H1 (cell line): ENCODE results near the gene RFTN2. TPM values are rescaled to one million over a fixed set of nuclear protein-coding genes. Genes with fewer than 3 reads are reported as not detected.
A peak's percentile ranks its signal among the peaks of the same experiment; 100 is the strongest.

Experiments
- CTCF ChIA-PET: fragments of 300-600 bp; sonication (Branson Sonifier 250); formaldehyde crosslinking; loops from one replicate; lab custom pipeline; 2021; ENCODE audit not compliant: partially characterized antibody; lab: Charles Lee
- POLR2A ChIA-PET: fragments of 300-600 bp; sonication (Branson Sonifier 250); formaldehyde crosslinking; loops from one replicate; lab custom pipeline; 2021; ENCODE audit warnings: inconsistent platforms; ENCODE audit not compliant: partially characterized antibody; lab: Charles Lee
- DNase-seq, 2 experiments: peaks; one replicate each; pipeline versions ENCODE4 v3.0.0 to v3.0.0-alpha.2; 2010 to 2022; ENCODE audit warnings: low spot score in 2 of 2, low read depth in 1 of 2, mixed read lengths in 1 of 2
- FAIRE-seq: peaks from 2 replicates; lab custom pipeline; 2011; peaks lifted over from hg19 to GRCh38; lab: Jason Lieb, UNC
- H2AFZ ChIP-seq: 2 replicates; pipeline ENCODE4 v1.8.1; 2012; ENCODE audit warnings: low read length, inconsistent platforms
- H2AK5ac ChIP-seq: 2 replicates; pipeline ENCODE4 v1.6.1; 2013; ENCODE audit warnings: low read depth, low read length
- H2BK120ac ChIP-seq: replicated peaks from 2 replicates; pipeline ENCODE3; 2013; ENCODE audit warnings: low read depth, low read length, inconsistent platforms
- H2BK12ac ChIP-seq: 2 replicates; pipeline ENCODE4 v1.6.1; 2013; ENCODE audit warnings: low read depth, low read length
- H2BK15ac ChIP-seq: 2 replicates; pipeline ENCODE4 v1.6.1; 2013; ENCODE audit warnings: low read length
- H2BK20ac ChIP-seq: 2 replicates; pipeline ENCODE4 v1.6.1; 2013; ENCODE audit warnings: low read length
- H2BK5ac ChIP-seq: 2 replicates; pipeline ENCODE4 v1.6.1; 2013; ENCODE audit warnings: low read depth, low read length
- H3K14ac ChIP-seq: 2 replicates; pipeline ENCODE4 v1.6.1; 2013; ENCODE audit warnings: inconsistent platforms; ENCODE audit not compliant: insufficient read length
- H3K18ac ChIP-seq: 2 replicates; pipeline ENCODE4 v1.6.1; 2013; ENCODE audit warnings: low read length; ENCODE audit errors: extremely low read depth
- H3K23ac ChIP-seq: 2 replicates; pipeline ENCODE4 v1.6.1; 2013; ENCODE audit warnings: inconsistent platforms; ENCODE audit not compliant: insufficient read length
- H3K23me2 ChIP-seq: 2 replicates; pipeline ENCODE4 v1.6.1; 2013; ENCODE audit warnings: low read depth, low read length
- H3K27ac ChIP-seq: 2 replicates; pipeline ENCODE4 v1.6.1; 2011; ENCODE audit warnings: low read depth, low read length, inconsistent platforms
- H3K27me3 ChIP-seq, 4 experiments: replicated peaks in 1 of 4; 1 replicate in 1 of 4; 2 replicates in 3 of 4; pipeline versions ENCODE4 v1.6.1 to v1.8.1; 2011 to 2013; ENCODE audit warnings: low read length in 3 of 4, mild to moderate bottlenecking in 3 of 4, inconsistent platforms in 2 of 4, mixed read lengths in 2 of 4, moderate library complexity in 1 of 4; ENCODE audit not compliant: control insufficient read depth in 3 of 4, insufficient read depth in 3 of 4; ENCODE audit errors: extremely low read depth in 1 of 4
- H3K36me3 ChIP-seq, 4 experiments: 2 replicates each; pipeline versions ENCODE4 v1.6.1 to v1.8.1; 2011 to 2013; ENCODE audit warnings: mild to moderate bottlenecking in 4 of 4, low read length in 3 of 4, moderate library complexity in 2 of 4, control low read depth in 1 of 4, inconsistent platforms in 1 of 4; ENCODE audit not compliant: insufficient read depth in 4 of 4, control insufficient read depth in 2 of 4
- H3K4ac ChIP-seq: replicated peaks from 2 replicates; pipeline ENCODE3; 2013; ENCODE audit warnings: low read length, low read depth, mixed read lengths, inconsistent platforms; ENCODE audit not compliant: insufficient read length
- H3K4me1 ChIP-seq, 4 experiments: replicated peaks in 1 of 4; 1 replicate in 1 of 4; 2 replicates in 3 of 4; pipeline versions ENCODE4 v1.6.1 to v1.8.1; 2011 to 2013; ENCODE audit warnings: low read length in 3 of 4, inconsistent platforms in 2 of 4, mixed read lengths in 1 of 4; ENCODE audit not compliant: insufficient read depth in 4 of 4, control insufficient read depth in 3 of 4
- H3K4me2 ChIP-seq, 2 experiments: 2 replicates each; pipeline versions ENCODE4 v1.6.1 to v1.8.1; 2011 to 2013; ENCODE audit warnings: low read depth in 2 of 2, low read length in 2 of 2, control low read depth in 1 of 2, inconsistent platforms in 1 of 2, mild to moderate bottlenecking in 1 of 2; ENCODE audit not compliant: insufficient read depth in 1 of 2
- H3K4me3 ChIP-seq, 4 experiments: fragments of 200-600, 300-600 bp in 1 of 4; sonication (generic), shearing (Covaris generic), sonication (Bioruptor Twin) in 1 of 4; 2 replicates each; pipeline versions ENCODE4 v1.5.1 to v1.8.1; 2011 to 2016; ENCODE audit warnings: low read length in 4 of 4, low read depth in 3 of 4, control low read depth in 2 of 4, inconsistent platforms in 2 of 4, mild to moderate bottlenecking in 2 of 4, mixed read lengths in 1 of 4, moderate library complexity in 1 of 4; ENCODE audit not compliant: insufficient read depth in 2 of 4; ENCODE audit errors: extremely low read depth in 1 of 4
- H3K56ac ChIP-seq: replicated peaks from 2 replicates; pipeline ENCODE3; 2013; ENCODE audit warnings: low read depth, mild to moderate bottlenecking, mixed read lengths, low read length, inconsistent platforms; ENCODE audit not compliant: insufficient read length
- H3K79me1 ChIP-seq: 2 replicates; pipeline ENCODE4 v1.6.1; 2013; ENCODE audit warnings: low read depth, low read length, control low read depth
- H3K79me2 ChIP-seq, 2 experiments: 2 replicates each; pipeline versions ENCODE4 v1.6.1 to v1.8.1; 2012 to 2013; ENCODE audit warnings: low read length in 2 of 2, mild to moderate bottlenecking in 2 of 2, inconsistent platforms in 1 of 2; ENCODE audit not compliant: insufficient read depth in 2 of 2, control insufficient read depth in 1 of 2
- H3K9ac ChIP-seq, 4 experiments: replicated peaks in 1 of 4; 1 replicate in 1 of 4; 2 replicates in 3 of 4; pipeline versions ENCODE4 v1.6.1 to v1.8.1; 2011 to 2013; ENCODE audit warnings: low read depth in 3 of 4, low read length in 3 of 4, control low read depth in 2 of 4, mild to moderate bottlenecking in 2 of 4, moderate library complexity in 2 of 4, inconsistent platforms in 1 of 4; ENCODE audit errors: extremely low read depth in 1 of 4
- H3K9me3 ChIP-seq, 2 experiments: 2 replicates each; pipeline versions ENCODE4 v1.6.1 to v1.8.1; 2012 to 2013; ENCODE audit warnings: mild to moderate bottlenecking in 2 of 2, moderate library complexity in 2 of 2, control low read depth in 1 of 2, inconsistent platforms in 1 of 2, low read depth in 1 of 2, low read length in 1 of 2, mixed read lengths in 1 of 2; ENCODE audit not compliant: insufficient read depth in 2 of 2
- H4K20me1 ChIP-seq, 2 experiments: replicated peaks in 1 of 2; 2 replicates each; pipeline versions ENCODE3 to v1.8.1; 2011 to 2013; ENCODE audit warnings: inconsistent platforms in 2 of 2, low read length in 2 of 2, mild to moderate bottlenecking in 1 of 2; ENCODE audit not compliant: insufficient read depth in 2 of 2, control insufficient read depth in 1 of 2
- H4K5ac ChIP-seq: 2 replicates; pipeline ENCODE4 v1.6.1; 2013; ENCODE audit warnings: low read length, low read depth, mixed read lengths, inconsistent platforms; ENCODE audit not compliant: insufficient read length
- H4K8ac ChIP-seq: 2 replicates; pipeline ENCODE4 v1.8.0; 2013; ENCODE audit warnings: mild to moderate bottlenecking, moderate library complexity, low read length, inconsistent platforms; ENCODE audit not compliant: insufficient read depth; ENCODE audit errors: extremely low read depth
- H4K91ac ChIP-seq: replicated peaks from 2 replicates; pipeline ENCODE3; 2013; ENCODE audit warnings: low read length, mixed read lengths, inconsistent platforms; ENCODE audit not compliant: insufficient read length
- SIN3A ChIP-seq, 2 experiments: IDR thresholded peaks in 1 of 2; conservative IDR thresholded peaks in 1 of 2; 2 replicates each; pipeline ENCODE4 v1.6.1; 2011 to 2012; ENCODE audit warnings: low read length in 2 of 2, improper control_type of control experiment in 1 of 2, low read depth in 1 of 2, mild to moderate bottlenecking in 1 of 2
- WGBS, 2 experiments: shearing (Covaris generic) in 1 of 2; methylation state at CpG; one replicate each; pipeline versions ENCODE4 v1.1.6 to v1.1.7; 2013 to 2015; ENCODE audit warnings: low lambda C conversion rate in 2 of 2, mixed read lengths in 2 of 2, inconsistent platforms in 1 of 2, low coverage in 1 of 2, missing lambda C conversion rate in 1 of 2; ENCODE audit not compliant: insufficient replicate concordance in 2 of 2, insufficient coverage in 1 of 2, insufficient read length in 1 of 2; ENCODE audit errors: extremely low coverage in 1 of 2, missing lambda C conversion rate in 1 of 2; 5-methylcytosine and 5-hydroxymethylcytosine counted together
- polyA plus RNA-seq, 7 experiments: library from polyadenylated mRNA; depleted of rRNA in 3 of 7; stranded (reverse) in 5 of 7; unstranded in 2 of 7; fragments of >200 nt in 5 of 7; fragments of 200-250 nt in 2 of 7; gene quantifications; 1 replicate in 5 of 7; 2 replicates in 1 of 7; 4 replicates in 1 of 7; pipeline versions ENCODE4 v1.2.1 to v1.2.3, GENCODE V29; 2011 to 2013; ENCODE audit warnings: missing spikeins in 2 of 7, mixed read lengths in 2 of 7
- total RNA-seq: library from RNA; stranded (reverse); fragmentation: NEBNext Ultra II Directional; extraction: Animal tissue kit (Norgen Biotek cat#: 25700); gene quantifications from 2 replicates; pipeline ENCODE4 v1.2.1, GENCODE V29; 2021
- TF ChIP-seq, protein P1 (sequence below): IDR thresholded peaks from 2 replicates; pipeline ENCODE4 v1.6.1; 2012; ENCODE audit warnings: inconsistent platforms

The RFTN2 gene
- total and polyA plus RNA-seq, 2 of the 8 experiments (the other 6 are each of a cell fraction or from before 2014, with no cell fraction given), result 2.3 to 2.4 TPM

GRCh38 chr2:197706839-197707207 is 31.4 kb upstream of the RFTN2 start:
- no peak overlapping the region for H2BK15ac ChIP-seq
- no peak overlapping the region for H3K27ac ChIP-seq
- H3K9ac ChIP-seq, result peak overlapping the region in 2 of 4 experiments; percentile 10 to 47; a peak in 3 of 7 replicates
- no peak overlapping the region for H2BK5ac ChIP-seq
- peaks cover 21 to 61% of the 10 kb centered on the region in 2 experiments for H3K79me2 ChIP-seq
- CTCF ChIA-PET, result interaction anchor here (0.7 to 2.2 kb wide), 16 partner anchors 10 to 347 kb away, joined by 3 to 18 read pairs (median 4); no protein-coding TSS in a partner anchor
- DNase-seq (no peak), FAIRE-seq (no peak)
- no peak overlapping the region for H2AFZ ChIP-seq
- H4K5ac ChIP-seq, result no peak overlapping the region
- peaks cover 16 to 29% of the 10 kb centered on the region in 2 experiments for H4K20me1 ChIP-seq
- H3K18ac ChIP-seq, result no peak overlapping the region
- POLR2A ChIA-PET, result interaction anchor here (0.7 to 2.8 kb wide), 6 partner anchors 10 to 1537 kb away, joined by 3 to 26 read pairs (median 3); partner anchors contain the start of genes HSPD1 and HSPE1
- no peak overlapping the region for H2BK120ac ChIP-seq
- no peak overlapping the region for H3K23ac ChIP-seq
- H3K4ac ChIP-seq, result no peak overlapping the region
- no peak overlapping the region for H4K91ac ChIP-seq
- no peak overlapping the region for H2AK5ac ChIP-seq
- H3K4me2 ChIP-seq, result peak overlapping the region; percentile 88 to 98
- no peak overlapping the region for H3K56ac ChIP-seq
- 66% methylated on average over 5 of the region's 5 CpGs; no CpG with 5 or more reads in 1 of the 2 experiments for WGBS, 2 experiments
- H3K23me2 ChIP-seq, result peaks cover 22% of the 10 kb centered on the region
- H3K79me1 ChIP-seq, result peaks cover 7% of the 10 kb centered on the region
- no peak overlapping the region for H2BK20ac ChIP-seq
- no peak overlapping the region for H2BK12ac ChIP-seq
- H4K8ac ChIP-seq, result no peak overlapping the region
- H3K4me1 ChIP-seq, result peaks cover 0 to 7% (median 5%) of the 10 kb centered on the region in 4 experiments; a peak in 4 of 7 replicates
- TF ChIP-seq, protein P1, sequence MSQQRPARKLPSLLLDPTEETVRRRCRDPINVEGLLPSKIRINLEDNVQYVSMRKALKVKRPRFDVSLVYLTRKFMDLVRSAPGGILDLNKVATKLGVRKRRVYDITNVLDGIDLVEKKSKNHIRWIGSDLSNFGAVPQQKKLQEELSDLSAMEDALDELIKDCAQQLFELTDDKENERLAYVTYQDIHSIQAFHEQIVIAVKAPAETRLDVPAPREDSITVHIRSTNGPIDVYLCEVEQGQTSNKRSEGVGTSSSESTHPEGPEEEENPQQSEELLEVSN, result no peak
- 0 out of 4 replicates have a peak, but pooled peaks of 1 of the 2 experiments have one; percentile 56 for TF ChIP-seq SIN3A (conservative IDR thresholded peaks at IDR 0.05 in 1 of 2, IDR thresholded peaks at IDR 0.05 in 1 of 2; ENCODE audit: low read depth in 1 of 2, low read length in 2 of 2)
- no peaks in the 10 kb centered on the region; a peak in 1 of 7 replicates for H3K27me3 ChIP-seq
- peaks cover 3 to 16% (median 5%) of the 10 kb centered on the region in 4 experiments; a peak in 5 of 8 replicates for H3K36me3 ChIP-seq
- no peak overlapping the region for H3K14ac ChIP-seq
- H3K4me3 ChIP-seq, result peak overlapping the region; percentile 85 to 92 (median 90)
- no peaks in the 10 kb centered on the region for H3K9me3 ChIP-seq
